ENCODE results near the gene ATXN7L1.

ATXN7L1 gene

GRCh38 chr7:105828141-105828540 is 48.3 kb downstream of the ATXN7L1 start:
- DNase-seq (ENCODE audit: low read depth, low spot score): no peak

DNA sequence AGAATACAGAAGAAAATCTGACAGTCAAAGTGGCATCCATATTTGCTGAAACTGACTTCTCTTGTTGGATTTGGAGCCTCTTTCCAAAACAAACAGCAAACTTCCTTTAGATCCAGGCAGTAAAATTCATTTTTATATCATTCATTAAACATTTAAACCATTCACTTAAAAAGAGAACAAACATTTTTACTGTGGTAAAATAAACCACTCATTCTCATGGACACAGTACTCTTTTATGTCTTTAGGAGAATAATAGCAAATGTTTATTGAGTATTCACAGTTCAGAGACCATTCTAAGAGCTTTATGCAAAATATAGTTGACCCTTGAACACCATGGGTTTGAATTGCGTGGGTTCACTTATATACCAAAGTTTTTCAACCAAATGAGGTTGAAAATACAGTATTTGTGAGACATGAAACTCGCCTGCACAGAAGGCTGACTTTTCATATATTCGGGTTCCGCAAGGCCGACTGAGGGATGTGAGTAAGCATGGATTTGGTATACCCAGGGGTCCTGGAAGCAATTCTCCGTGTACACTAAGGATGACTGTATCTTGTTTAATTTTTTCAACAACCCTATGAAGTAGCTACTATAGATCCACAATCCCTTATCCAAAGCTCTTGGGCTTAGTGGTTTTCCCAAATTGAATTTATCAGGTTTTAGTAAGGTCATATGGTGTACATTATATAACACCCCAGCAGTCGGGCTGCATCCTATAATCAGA is 49.1 kb downstream of the ATXN7L1 start:
- DNase-seq (ENCODE audit: low read depth, low spot score): no peak

DNA sequence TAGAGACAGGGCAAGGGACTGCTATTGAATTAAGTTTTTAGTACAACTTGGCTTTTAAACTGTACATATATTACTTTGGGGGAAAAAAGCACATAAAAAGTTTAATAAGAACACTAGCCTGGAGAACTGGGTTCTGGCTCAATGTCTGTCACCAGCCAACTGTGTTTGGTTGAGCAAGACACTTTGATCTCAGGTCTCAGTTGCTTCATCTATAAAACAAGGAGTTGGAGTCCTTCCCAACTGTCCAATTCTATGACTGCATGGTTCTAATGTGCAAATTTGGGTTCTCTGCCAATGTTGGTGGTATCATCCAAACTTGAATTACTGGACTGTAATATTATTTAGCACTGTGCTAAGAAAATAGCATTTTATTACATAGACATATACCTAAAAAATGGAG is 50.3 kb downstream of the ATXN7L1 start:
- no peak for DNase-seq (ENCODE audit: low read depth, low spot score)

GRCh38 chr7:105825371-105825770 is 51.0 kb downstream of the ATXN7L1 start:
- DNase-seq (ENCODE audit: low read depth, low spot score): no peak

- DNase-seq (ENCODE audit: low read depth, low spot score): no peak
Observed at GRCh38 chr7:105822806-105823205, 53.6 kb downstream of the ATXN7L1 start.

DNA sequence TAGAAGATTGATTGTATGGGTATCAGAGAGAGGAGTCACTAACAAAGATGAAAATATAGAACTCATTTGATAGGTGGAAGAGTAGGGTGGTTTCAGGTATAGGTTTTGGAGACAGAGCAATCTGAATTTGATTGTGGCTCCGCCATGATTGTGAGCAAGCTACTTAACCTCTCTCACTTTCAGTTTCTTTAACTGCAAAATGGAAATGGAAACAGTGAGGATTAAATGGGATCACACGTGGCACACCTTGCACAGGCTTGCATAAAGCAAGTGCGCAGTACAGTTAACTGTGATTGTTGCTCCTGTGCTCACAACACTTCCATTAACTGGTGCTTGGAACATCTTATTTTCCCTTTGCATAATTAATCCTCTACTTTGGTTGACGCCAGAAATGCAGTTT is 54.9 kb downstream of the ATXN7L1 start:
- DNase-seq (ENCODE audit: low read depth, low spot score): no peak

DNA sequence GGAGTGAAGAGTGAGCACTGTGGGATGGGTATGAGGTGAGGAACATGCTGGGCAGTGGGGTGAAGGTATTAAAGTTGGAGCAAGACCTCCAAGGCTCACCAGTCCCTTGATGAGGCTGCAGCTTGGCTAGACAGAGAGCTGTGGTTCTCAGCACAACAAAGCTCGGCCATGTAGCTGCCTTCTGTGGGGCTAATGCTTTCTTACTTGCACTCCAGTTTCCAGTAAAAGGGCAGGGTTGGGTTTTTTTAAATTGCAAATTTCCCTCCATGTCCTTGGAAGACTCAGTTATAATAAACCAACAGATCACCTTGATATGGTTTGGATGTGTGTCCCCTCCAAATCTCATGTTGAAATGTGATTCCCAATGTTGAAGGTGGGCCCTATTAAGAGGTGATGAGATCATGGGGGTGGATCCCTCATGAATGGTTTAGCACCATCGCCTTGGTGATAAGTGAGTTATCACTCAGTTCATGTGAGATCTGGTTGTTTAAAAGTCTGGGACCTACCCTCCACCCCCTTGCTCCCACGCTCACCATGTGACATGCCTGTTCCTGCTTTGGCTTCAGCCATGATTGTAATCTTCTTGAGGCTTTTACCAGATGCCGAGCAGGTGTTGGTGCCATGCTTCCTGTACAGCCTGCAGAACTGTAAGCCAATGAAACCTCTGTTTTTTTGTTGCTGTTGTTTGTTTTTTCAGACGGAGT is 55.9 kb downstream of the ATXN7L1 start:
- no peak for DNase-seq (ENCODE audit: low read depth, low spot score)

DNA sequence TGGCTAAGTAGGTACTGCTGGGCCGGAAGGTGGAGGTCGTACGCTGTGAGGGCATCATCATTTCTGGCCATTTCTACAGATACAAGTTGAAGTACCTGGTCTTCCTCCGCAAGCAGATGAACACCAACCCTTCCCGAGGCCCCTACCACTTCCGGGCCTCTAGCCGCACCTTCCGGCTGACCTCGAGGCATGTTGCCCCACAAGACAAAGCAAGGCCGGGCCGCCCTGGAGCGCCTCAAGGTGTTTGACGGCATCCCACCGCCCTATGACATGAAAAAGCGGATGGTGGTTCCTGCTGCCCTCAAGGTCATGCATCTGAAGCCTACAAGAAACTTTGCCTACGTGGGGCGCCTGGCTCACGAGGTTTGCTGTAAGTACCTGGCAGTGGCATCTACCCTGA is 56.8 kb downstream of the ATXN7L1 start:
- DNase-seq (ENCODE audit: low read depth, low spot score): no peak

GRCh38 chr7:105816954-105817615 is 59.3 kb downstream of the ATXN7L1 start:
- DNase-seq (ENCODE audit: low read depth, low spot score): no peak

- no peak for DNase-seq (ENCODE audit: low read depth, low spot score)
Observed at GRCh38 chr7:105816266-105816843, 60.0 kb downstream of the ATXN7L1 start.

- DNase-seq (ENCODE audit: low read depth, low spot score): no peak
Observed at GRCh38 chr7:105815576-105815975, 60.8 kb downstream of the ATXN7L1 start.

- no peak for DNase-seq (ENCODE audit: low read depth, low spot score)
Observed at GRCh38 chr7:105814481-105814880, 61.9 kb downstream of the ATXN7L1 start.

GRCh38 chr7:105811189-105811847 is 65.1 kb downstream of the ATXN7L1 start:
- no peak for DNase-seq (ENCODE audit: low read depth, low spot score)

DNA sequence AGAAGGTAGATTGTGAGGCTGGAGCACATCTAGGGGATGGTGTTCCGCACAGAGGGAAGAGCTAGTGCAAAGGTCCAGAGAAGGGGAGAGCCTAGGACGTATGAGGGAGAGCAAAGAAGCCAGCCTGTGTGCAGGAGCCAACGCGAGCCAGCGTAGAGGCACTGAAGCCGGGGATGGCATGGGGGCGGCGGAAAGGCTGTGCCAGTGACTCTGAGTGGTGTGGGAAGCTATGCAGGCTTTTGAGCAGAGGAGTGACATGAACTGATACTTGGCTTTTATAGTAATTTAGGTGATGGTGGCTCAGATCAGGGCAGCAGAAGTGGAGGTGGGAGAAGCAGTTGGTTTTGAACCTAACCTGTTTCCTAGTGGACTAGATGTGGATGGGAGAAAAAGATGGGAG is 65.8 kb downstream of the ATXN7L1 start:
- no peak for DNase-seq (ENCODE audit: low read depth, low spot score)

DNA sequence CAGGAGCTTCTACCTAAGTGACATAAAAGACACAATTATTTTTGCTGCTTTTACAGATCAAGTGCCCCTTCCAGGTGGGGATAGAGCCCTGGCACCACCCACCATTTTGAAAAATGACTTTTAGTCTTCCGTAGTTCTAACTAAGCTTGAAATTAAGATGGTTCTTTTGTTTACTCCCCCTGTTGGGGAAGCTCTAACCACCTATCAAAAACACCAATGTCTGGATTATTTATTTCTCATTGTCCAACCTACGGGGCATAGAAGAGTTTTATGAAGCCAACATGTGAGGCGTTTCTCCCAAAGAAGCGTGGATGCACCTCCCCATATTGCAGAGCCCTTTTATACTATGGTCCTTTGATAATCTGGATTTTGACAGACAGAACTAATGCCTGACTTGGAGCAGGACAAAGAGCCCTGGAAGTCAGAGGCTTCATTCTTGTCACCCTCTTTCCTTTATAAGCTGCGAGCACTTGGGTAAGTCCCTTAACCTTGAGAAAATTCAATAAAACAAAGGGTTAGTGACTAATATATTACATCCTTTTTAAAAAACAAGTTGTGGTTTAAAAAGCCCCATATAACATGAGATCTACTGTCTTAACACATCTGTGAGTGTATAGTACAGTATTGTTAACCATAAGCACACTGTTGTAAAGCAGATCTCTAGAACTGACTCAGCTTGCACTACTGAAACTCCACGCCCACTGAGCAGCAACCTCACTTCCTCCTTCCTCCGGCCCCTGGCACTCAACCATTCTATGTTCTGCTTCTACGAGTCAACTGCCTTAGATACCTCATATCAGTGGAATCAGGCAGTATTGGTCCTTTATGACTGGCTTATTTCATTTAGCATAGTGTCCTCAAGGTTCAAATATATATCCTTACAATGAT is 67.5 kb downstream of the ATXN7L1 start:
- no peak for DNase-seq (ENCODE audit: low read depth, low spot score)

DNA sequence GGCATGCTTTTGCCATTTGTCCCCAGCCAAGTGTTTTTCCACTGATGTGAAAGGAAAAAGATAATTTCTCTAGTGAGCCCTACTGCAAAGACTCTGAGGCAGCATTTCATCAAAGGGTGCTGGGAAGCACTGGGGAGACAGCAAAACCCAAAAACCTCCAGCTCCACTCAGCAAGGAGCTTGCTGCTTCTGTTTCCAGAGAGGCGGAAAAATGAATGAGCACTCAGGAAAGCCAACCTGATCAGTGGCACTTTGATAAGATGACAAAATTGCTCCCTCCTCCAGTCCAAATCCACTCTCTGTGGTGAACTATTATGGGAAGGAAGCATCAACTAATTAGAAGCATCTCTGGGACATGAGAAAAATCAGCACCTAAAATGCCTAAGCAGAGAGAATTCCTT is 68.2 kb downstream of the ATXN7L1 start:
- DNase-seq (ENCODE audit: low read depth, low spot score): no peak

- DNase-seq (ENCODE audit: low read depth, low spot score): no peak
Observed at GRCh38 chr7:105807448-105807762, 69.0 kb downstream of the ATXN7L1 start.

- no peak for DNase-seq (ENCODE audit: low read depth, low spot score)
Observed at GRCh38 chr7:105806592-105807447, 69.6 kb downstream of the ATXN7L1 start.

GRCh38 chr7:105805447-105806019 is 70.9 kb downstream of the ATXN7L1 start:
- no peak for DNase-seq (ENCODE audit: low read depth, low spot score)

GRCh38 chr7:105803429-105803736 is 73.0 kb downstream of the ATXN7L1 start:
- no peak for DNase-seq (ENCODE audit: low read depth, low spot score)

Measured in smooth muscle cell of the brain vasculature (primary cell).